ENCODE results near the gene SLC66A1.
"Not testable (repeated sequence)": the region's sequence is repeated elsewhere in the genome, so short reads cannot be mapped to it uniquely, and the experiment has no call there.

The SLC66A1 gene

DNA sequence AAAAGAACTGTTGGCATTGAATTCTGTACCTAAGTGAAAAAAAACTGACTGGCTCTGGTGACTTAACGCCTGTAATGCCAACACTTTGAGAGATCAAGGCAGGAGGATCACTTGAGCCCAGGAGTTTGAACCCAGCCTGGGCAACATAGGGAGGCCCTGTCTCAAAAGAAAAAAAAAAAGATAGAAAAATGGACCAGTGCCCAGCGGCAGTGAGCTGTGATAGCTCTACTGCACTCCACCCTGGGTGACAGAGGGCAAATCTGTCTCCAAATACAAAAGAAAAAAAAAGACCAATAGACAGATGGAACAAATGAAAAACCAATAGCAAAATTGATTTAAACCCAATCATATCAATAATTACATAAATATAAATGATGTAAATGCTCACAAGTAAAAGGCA lies 22.9 kb upstream of the SLC66A1 start:
- Histone ChIP-seq H3K4me2 (no peak overlapping the region), H3K4me3 (IDR thresholded peaks at IDR 0.05; ENCODE audit: insufficient read depth, low read depth, low read length) (no peak overlapping the region), H4K20me1 (ENCODE audit: insufficient read depth) (no peaks in the 10 kb centered on the region), H3K27me3 (ENCODE audit: insufficient read depth, low read depth) (no peaks in the 10 kb centered on the region), H3K36me3 (ENCODE audit: insufficient read depth) (no peaks in the 10 kb centered on the region), H3K27ac (no peak overlapping the region), H3K4me1 (ENCODE audit: low read depth, poor library complexity, severe bottlenecking) (no peaks in the 10 kb centered on the region), H3K9ac (no peak overlapping the region), H2AFZ (ENCODE audit: low read depth) (no peak overlapping the region), H3K79me2 (ENCODE audit: insufficient read depth, low read depth) (no peaks in the 10 kb centered on the region)
- TF ChIP-seq, protein P1, sequence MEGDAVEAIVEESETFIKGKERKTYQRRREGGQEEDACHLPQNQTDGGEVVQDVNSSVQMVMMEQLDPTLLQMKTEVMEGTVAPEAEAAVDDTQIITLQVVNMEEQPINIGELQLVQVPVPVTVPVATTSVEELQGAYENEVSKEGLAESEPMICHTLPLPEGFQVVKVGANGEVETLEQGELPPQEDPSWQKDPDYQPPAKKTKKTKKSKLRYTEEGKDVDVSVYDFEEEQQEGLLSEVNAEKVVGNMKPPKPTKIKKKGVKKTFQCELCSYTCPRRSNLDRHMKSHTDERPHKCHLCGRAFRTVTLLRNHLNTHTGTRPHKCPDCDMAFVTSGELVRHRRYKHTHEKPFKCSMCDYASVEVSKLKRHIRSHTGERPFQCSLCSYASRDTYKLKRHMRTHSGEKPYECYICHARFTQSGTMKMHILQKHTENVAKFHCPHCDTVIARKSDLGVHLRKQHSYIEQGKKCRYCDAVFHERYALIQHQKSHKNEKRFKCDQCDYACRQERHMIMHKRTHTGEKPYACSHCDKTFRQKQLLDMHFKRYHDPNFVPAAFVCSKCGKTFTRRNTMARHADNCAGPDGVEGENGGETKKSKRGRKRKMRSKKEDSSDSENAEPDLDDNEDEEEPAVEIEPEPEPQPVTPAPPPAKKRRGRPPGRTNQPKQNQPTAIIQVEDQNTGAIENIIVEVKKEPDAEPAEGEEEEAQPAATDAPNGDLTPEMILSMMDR (conservative IDR thresholded peaks at IDR 0.05; ENCODE audit: low read depth, low read length): no peak

DNA sequence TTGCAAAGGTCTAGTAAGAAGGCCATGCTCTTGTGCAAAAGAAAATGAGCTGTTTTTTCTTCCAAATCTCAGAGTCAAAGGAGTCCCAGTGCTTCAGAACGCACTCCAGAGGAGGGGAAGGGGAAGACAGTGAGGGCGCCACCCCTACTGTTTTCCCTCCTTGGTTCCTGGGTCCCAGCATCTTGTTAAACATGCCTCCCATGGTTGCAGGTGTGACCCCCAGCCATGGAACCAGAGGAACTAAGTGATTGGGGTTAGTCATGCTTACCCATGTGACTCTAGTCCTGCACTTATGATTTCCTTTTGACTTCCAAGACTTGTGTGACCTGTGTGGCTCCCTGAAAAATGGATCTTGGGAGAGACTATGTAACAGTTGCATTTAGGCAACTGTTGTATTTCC lies 17.5 kb upstream of the SLC66A1 start:
- no peak overlapping the region for H2AFZ ChIP-seq (ENCODE audit: low read depth)
- H4K20me1 ChIP-seq (ENCODE audit: insufficient read depth): no peaks in the 10 kb centered on the region
- H3K79me2 ChIP-seq (ENCODE audit: insufficient read depth, low read depth): no peaks in the 10 kb centered on the region
- H3K27me3 ChIP-seq (ENCODE audit: insufficient read depth, low read depth): no peaks in the 10 kb centered on the region
- no peaks in the 10 kb centered on the region for H3K4me1 ChIP-seq (ENCODE audit: low read depth, poor library complexity, severe bottlenecking)
- TF ChIP-seq, protein P1 (conservative IDR thresholded peaks at IDR 0.05; ENCODE audit: low read depth, low read length): no peak
- H3K4me3 ChIP-seq (IDR thresholded peaks at IDR 0.05; ENCODE audit: insufficient read depth, low read depth, low read length): no peak overlapping the region
- no peak overlapping the region for H3K4me2 ChIP-seq
- H3K9ac ChIP-seq: no peak overlapping the region
- no peak overlapping the region for H3K27ac ChIP-seq
- no peaks in the 10 kb centered on the region for H3K36me3 ChIP-seq (ENCODE audit: insufficient read depth)

DNA sequence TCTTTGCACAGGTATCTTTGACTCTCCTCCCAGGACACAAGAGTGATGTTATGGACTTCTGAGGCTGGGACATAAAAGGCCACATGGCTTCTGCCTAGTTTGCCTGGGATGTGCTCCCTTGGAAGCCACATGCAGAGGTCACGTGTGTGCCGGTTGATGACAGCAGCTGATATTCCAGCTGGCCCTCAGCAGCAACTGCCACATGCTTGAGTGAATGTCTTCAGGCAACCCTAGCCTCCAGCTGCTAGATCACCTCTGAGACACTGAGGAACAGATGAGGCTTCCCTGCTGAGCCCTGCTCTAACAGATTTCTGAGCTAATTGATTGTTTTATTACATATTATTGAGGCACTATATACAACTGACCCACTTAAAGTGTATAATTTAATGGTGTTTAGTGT lies 11.9 kb upstream of the SLC66A1 start:
- no peak overlapping the region for H3K27ac ChIP-seq
- H3K36me3 ChIP-seq (ENCODE audit: insufficient read depth): no peaks in the 10 kb centered on the region
- H3K4me1 ChIP-seq (ENCODE audit: low read depth, poor library complexity, severe bottlenecking): no peaks in the 10 kb centered on the region
- no peaks in the 10 kb centered on the region for H3K79me2 ChIP-seq (ENCODE audit: insufficient read depth, low read depth)
- no peak overlapping the region for H3K4me2 ChIP-seq
- no peak overlapping the region for H3K4me3 ChIP-seq (IDR thresholded peaks at IDR 0.05; ENCODE audit: insufficient read depth, low read depth, low read length)
- no peak overlapping the region for H3K9ac ChIP-seq
- TF ChIP-seq, protein P1 (conservative IDR thresholded peaks at IDR 0.05; ENCODE audit: low read depth, low read length): no peak
- no peak overlapping the region for H2AFZ ChIP-seq (ENCODE audit: low read depth)
- no peaks in the 10 kb centered on the region for H3K27me3 ChIP-seq (ENCODE audit: insufficient read depth, low read depth)
- no peaks in the 10 kb centered on the region for H4K20me1 ChIP-seq (ENCODE audit: insufficient read depth)

DNA sequence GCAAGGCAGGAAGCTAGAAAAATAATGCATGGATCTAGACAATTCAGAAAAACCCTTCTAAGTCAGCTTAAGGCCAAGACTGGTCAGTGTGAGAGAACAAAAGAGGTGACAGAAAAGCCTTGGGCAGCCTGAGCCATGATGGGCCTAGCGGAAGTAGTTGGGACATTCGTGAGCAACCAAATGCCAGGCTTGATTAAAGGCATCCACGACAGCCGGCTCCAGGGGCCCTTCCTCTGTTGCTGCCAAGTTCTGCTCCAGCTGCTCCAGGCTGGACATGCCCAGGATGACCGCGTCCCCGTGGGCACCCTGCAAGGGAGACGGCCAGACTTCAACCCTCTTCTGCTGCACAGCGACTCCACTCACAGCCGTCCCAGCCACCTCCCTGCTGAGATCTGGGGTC lies 8.0 kb upstream of the SLC66A1 start:
- not testable (repeated sequence) for H3K4me1 ChIP-seq (ENCODE audit: low read depth, poor library complexity, severe bottlenecking); H3K9ac ChIP-seq; H3K36me3 ChIP-seq (ENCODE audit: insufficient read depth); H3K4me3 ChIP-seq (IDR thresholded peaks at IDR 0.05; ENCODE audit: insufficient read depth, low read depth, low read length); H3K79me2 ChIP-seq (ENCODE audit: insufficient read depth, low read depth); H3K4me2 ChIP-seq; H2AFZ ChIP-seq (ENCODE audit: low read depth); H3K27me3 ChIP-seq (ENCODE audit: insufficient read depth, low read depth); H4K20me1 ChIP-seq (ENCODE audit: insufficient read depth); H3K27ac ChIP-seq

DNA sequence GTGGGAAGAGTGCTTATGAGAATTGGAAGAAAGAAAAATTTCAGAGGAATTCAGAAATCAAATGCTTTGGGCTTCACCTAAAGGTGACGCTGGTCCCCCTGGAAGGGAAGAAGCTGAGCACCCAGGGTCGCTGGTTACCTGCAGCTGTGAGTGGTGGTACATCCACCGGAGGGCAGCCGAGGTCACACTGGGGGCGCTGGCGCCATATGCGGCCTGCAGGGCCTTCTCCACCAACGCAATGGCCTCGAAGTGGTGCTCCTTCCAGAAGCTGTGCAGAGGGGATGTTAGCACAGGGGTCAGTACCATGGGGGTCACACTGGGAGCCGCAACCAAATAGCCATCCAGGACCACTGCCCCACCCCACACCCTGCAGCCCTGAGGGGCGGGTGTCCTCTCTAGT lies 6.2 kb upstream of the SLC66A1 start:
- no peaks in the 10 kb centered on the region for H3K79me2 ChIP-seq (ENCODE audit: insufficient read depth, low read depth)
- peaks cover 4% of the 10 kb centered on the region for H3K4me1 ChIP-seq (ENCODE audit: low read depth, poor library complexity, severe bottlenecking)
- TF ChIP-seq, protein P1 (conservative IDR thresholded peaks at IDR 0.05; ENCODE audit: low read depth, low read length): no peak
- H2AFZ ChIP-seq (ENCODE audit: low read depth): no peak overlapping the region
- H3K4me3 ChIP-seq (IDR thresholded peaks at IDR 0.05; ENCODE audit: insufficient read depth, low read depth, low read length): no peak overlapping the region
- H3K9ac ChIP-seq: no peak overlapping the region
- H3K27ac ChIP-seq: no peak overlapping the region
- no peak overlapping the region for H3K4me2 ChIP-seq
- no peaks in the 10 kb centered on the region for H3K27me3 ChIP-seq (ENCODE audit: insufficient read depth, low read depth)
- no peaks in the 10 kb centered on the region for H3K36me3 ChIP-seq (ENCODE audit: insufficient read depth)
- no peaks in the 10 kb centered on the region for H4K20me1 ChIP-seq (ENCODE audit: insufficient read depth)

Measured in KMS-11 (cell line).